HUES64 (cell line): ENCODE data around the gene CSAD.
"Not testable (repeated sequence)": the region's sequence is repeated elsewhere in the genome, so short reads cannot be mapped to it uniquely, and the experiment has no call there.

Experiments used
- H3K27ac ChIP-seq: 2 replicates; pipeline ENCODE4 v1.7.0; 2013; ENCODE audit warnings: low read depth, low read length, inconsistent platforms
- H3K27me3 ChIP-seq: 2 replicates; pipeline ENCODE4 v1.6.1; 2013; ENCODE audit warnings: mild to moderate bottlenecking, low read length; ENCODE audit not compliant: insufficient read depth
- H3K36me3 ChIP-seq: 2 replicates; pipeline ENCODE4 v1.6.1; 2013; ENCODE audit warnings: mild to moderate bottlenecking, low read length; ENCODE audit not compliant: insufficient read depth
- H3K4me1 ChIP-seq: 2 replicates; pipeline ENCODE4 v1.6.1; 2013; ENCODE audit warnings: mild to moderate bottlenecking, low read length, moderate library complexity; ENCODE audit not compliant: insufficient read depth
- H3K4me3 ChIP-seq: 2 replicates; pipeline ENCODE4 v1.5.1; 2013; ENCODE audit warnings: mild to moderate bottlenecking, low read length, moderate library complexity
- H3K9ac ChIP-seq: 2 replicates; pipeline ENCODE4 v1.6.1; 2013; ENCODE audit warnings: mild to moderate bottlenecking, low read depth, low read length
- H3K9me3 ChIP-seq: 2 replicates; pipeline ENCODE4 v1.6.1; 2013; ENCODE audit warnings: low read depth, low read length; ENCODE audit not compliant: insufficient read depth
- WGBS: fragments of 150-250, 120-280 bp; methylation state at CpG from one replicate; pipeline ENCODE4 v1.1.7; 2013; ENCODE audit warnings: missing lambda C conversion rate; 5-methylcytosine and 5-hydroxymethylcytosine counted together

CSAD gene

DNA sequence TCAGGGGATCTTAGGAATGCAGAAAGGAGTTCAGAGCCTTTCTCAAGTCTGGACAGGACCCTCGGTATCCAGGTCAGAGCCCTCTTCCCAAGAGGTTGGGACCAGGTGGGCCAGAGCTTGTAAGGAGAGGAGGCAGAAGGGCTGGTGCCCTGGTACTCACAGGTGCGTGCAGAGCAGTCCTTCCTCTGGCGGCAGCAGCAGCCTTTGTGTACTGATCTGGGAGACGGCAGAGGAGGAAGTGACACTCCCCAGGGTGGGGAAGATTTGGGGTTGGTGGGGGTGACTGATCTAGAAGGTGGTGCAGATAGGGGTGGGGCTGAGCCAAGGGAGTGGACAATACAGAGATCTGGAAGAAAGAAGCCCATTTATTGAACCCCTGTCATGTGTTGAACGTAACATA, 26.3 kb upstream of the CSAD start, which contains the start of gene ITGB7:
ITGB7 (minus strand) TSS at position 210 of the 400 bp plus-strand sequence. CDS start 6,808 bp downstream, outside the sequence.
- H3K36me3 ChIP-seq, result peaks cover 19% of the 10 kb centered on the region
- 66% methylated on average over 4 of the region's 5 CpGs for WGBS
- H3K4me1 ChIP-seq, result no peaks in the 10 kb centered on the region
- no peak within 1 kb of the TSS for H3K4me3 ChIP-seq
- H3K9me3 ChIP-seq, result no peaks in the 10 kb centered on the region
- H3K27me3 ChIP-seq, result no peaks in the 10 kb centered on the region
- H3K27ac ChIP-seq, result no peak within 1 kb of the TSS
- H3K9ac ChIP-seq, result no peak within 1 kb of the TSS

DNA sequence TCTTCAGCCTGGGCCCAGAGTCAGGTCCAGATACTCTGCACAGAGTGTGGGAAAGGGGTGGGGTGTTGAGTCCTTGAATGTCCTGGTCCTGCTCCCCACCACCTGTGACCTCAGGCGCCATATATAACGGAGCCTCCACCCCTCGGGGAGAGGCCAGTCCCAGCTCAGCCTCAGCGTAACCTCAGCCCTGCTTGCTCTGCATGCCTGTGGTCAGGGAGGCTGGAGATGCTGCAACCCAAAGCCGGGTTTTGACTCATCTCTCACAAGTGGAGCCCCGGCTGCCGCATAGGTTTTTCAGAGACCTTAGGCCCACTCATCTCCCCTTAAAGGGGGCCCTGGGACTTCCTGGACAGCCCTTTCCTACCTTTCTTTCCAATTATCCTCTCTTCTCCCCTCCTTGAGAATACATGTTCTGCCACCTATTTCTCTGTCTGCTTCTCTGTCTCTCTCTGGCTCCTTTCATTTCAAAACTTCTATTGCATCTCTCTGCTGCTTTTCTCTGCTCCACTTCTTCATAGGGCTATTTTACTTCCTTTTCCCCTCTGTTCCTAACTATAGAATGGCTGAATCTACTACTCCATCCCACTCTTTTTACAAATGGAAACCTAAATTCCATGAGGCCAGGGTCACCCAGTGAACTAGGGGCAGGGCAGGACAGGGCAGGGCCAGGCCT, 25.2 kb upstream of the CSAD start:
- 86% methylated on average over 7 of the region's 7 CpGs for WGBS
- no peaks in the 10 kb centered on the region for H3K27me3 ChIP-seq
- no peak overlapping the region for H3K27ac ChIP-seq
- no peaks in the 10 kb centered on the region for H3K4me1 ChIP-seq
- peaks cover 8% of the 10 kb centered on the region for H3K36me3 ChIP-seq
- no peak overlapping the region for H3K9ac ChIP-seq
- no peak overlapping the region for H3K4me3 ChIP-seq
- no peaks in the 10 kb centered on the region for H3K9me3 ChIP-seq

- Histone ChIP-seq H3K27me3 (peaks cover 6% of the 10 kb centered on the region; the same call in 1 of the 2 replicates), H3K4me1 (no peaks in the 10 kb centered on the region), H3K27ac (no peak overlapping the region), H3K36me3 (no peaks in the 10 kb centered on the region), H3K4me3 (no peak overlapping the region), H3K9me3 (no peaks in the 10 kb centered on the region), H3K9ac (no peak overlapping the region)
- 100% methylated on average over 1 of the region's 1 CpG for WGBS
These were observed 23.6 kb upstream of the CSAD start for GRCh38 chr12:53204351-53204750.

GRCh38 chr12:53202316-53202715, 21.6 kb upstream of the CSAD start:
- not testable (repeated sequence) for H3K4me1 ChIP-seq

DNA sequence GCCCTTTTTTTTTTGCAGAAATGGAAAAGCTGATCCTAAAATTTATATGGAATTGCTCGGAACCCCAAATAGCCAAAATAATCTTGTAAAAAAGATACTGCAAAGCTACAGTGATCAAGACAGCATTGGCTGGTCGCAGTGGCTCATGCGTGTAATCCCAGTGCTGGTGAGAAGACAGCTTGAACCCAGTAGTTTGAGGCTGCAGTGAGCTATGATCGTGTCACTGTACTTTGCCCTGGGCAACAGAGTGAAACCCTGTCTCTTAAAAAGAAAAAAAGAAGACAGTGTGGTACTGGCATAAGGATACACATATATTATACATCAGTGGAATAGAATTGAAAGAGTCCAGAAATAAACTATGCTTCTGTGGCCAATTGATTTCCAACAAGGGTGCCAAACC, 20.9 kb upstream of the CSAD start:
- WGBS, result 90% methylated on average over 4 of the region's 4 CpGs
- Histone ChIP-seq H3K4me3 (no peak overlapping the region), H3K36me3 (no peaks in the 10 kb centered on the region), H3K4me1 (no peaks in the 10 kb centered on the region), H3K9ac (no peak overlapping the region), H3K9me3 (no peaks in the 10 kb centered on the region), H3K27ac (no peak overlapping the region), H3K27me3 (peaks cover 33% of the 10 kb centered on the region)

More at GRCh38 chr12:53202316-53202715, 21.6 kb upstream of the CSAD start:
- H3K9ac ChIP-seq, H3K36me3 ChIP-seq, H3K27ac ChIP-seq, H3K4me3 ChIP-seq, H3K9me3 ChIP-seq: not testable (repeated sequence)
- peaks cover 26% of the 10 kb centered on the region for H3K27me3 ChIP-seq
- WGBS, result 93% methylated on average over 7 of the region's 7 CpGs

DNA sequence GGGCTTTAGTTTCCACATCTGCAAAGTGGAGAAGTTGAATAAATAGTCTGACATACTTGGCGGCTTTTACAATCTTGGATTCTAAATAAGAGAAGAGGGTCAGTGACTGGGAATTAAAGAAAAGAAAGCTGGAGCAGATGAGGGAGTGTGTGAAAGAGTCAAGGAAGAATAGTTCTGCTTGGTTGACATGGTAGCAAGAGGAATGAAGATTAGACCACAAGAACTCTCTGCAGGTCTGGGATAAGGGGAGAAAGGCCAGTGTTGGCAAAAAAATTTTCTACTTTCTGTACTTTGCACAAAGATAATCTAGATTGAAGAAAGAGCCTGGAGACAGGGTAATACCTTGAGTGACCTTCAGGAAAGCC, 20.4 kb upstream of the CSAD start:
- Histone ChIP-seq H3K4me1 (no peaks in the 10 kb centered on the region), H3K27ac (no peak overlapping the region), H3K36me3 (no peaks in the 10 kb centered on the region), H3K9ac (no peak overlapping the region), H3K4me3 (no peak overlapping the region), H3K9me3 (no peaks in the 10 kb centered on the region), H3K27me3 (peaks cover 37% of the 10 kb centered on the region)
- 93% methylated on average over 1 of the region's 1 CpG for WGBS

- no peaks in the 10 kb centered on the region for H3K4me1 ChIP-seq
- no peak overlapping the region for H3K4me3 ChIP-seq
- no peak overlapping the region for H3K9ac ChIP-seq
- H3K36me3 ChIP-seq, result no peaks in the 10 kb centered on the region
- H3K9me3 ChIP-seq, result no peaks in the 10 kb centered on the region
- WGBS, result 85% methylated on average over 10 of the region's 10 CpGs
- H3K27me3 ChIP-seq, result peaks cover 43% of the 10 kb centered on the region
- H3K27ac ChIP-seq, result no peak overlapping the region
These were observed 19.9 kb upstream of the CSAD start for GRCh38 chr12:53200458-53201176.

- no peaks in the 10 kb centered on the region for H3K36me3 ChIP-seq
- no peaks in the 10 kb centered on the region for H3K4me1 ChIP-seq
- 78% methylated on average over 2 of the region's 2 CpGs for WGBS
- H3K27me3 ChIP-seq, result peaks cover 48% of the 10 kb centered on the region
- no peak overlapping the region for H3K9ac ChIP-seq
- H3K9me3 ChIP-seq, result no peaks in the 10 kb centered on the region
- H3K4me3 ChIP-seq, result no peak overlapping the region
- no peak overlapping the region for H3K27ac ChIP-seq
These were observed 19.4 kb upstream of the CSAD start for GRCh38 chr12:53200107-53200457.

DNA sequence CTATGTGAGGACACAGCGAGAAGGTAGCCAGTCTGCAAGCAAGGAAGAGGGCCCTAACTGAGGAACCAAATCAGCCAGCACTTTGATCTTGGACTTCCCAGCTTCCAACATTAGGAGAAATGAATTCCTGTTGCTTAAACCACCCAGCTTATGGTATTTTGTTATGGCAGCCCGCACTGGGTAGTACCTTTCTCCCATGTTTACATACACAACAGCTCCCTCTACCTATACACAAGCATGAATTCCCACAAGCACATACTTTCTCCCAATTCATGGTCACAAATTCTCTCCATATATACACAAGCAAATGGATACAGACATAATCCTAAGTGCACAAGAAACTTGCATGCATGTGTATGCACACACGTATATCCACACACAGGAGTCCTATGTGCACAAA, 19.0 kb upstream of the CSAD start:
- WGBS, result 87% methylated on average over 3 of the region's 3 CpGs
- no peak overlapping the region for H3K9ac ChIP-seq

DNA sequence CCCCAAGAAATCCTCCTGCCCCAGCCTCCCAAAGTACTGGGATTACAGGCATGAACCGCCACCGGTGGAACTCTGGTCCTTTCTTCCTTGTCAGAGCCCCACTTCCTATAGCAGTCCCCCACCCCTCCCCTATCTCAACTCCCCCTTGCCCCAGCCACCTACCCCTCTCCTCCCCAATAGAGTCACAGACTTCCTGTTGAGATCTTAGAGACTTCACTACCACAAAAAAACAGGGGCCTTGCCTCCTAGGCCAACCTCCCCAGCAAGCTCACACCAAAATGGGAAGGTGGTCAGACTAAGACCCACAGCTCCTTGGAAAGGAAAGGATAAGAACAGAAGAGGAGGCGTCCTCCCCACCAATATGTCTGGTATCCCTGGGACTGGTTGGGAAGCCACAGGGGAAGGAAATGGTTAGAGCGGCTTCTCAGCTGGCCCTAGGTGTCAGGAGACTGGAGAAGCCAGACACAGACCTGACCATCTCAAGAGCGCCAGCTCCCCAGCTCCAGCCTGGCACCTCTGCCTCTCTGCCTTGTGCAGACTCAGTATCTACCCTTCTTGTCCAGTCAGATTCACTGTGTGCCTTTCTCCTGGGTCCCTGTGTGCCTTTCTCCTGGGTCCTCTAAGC, 17.9 kb upstream of the CSAD start:
- Histone ChIP-seq H3K9me3 (no peaks in the 10 kb centered on the region), H3K4me3 (no peak overlapping the region), H3K4me1 (no peaks in the 10 kb centered on the region), H3K36me3 (no peaks in the 10 kb centered on the region), H3K9ac (no peak overlapping the region), H3K27ac (no peak overlapping the region), H3K27me3 (peaks cover 62% of the 10 kb centered on the region)
- whole genome bisulfite sequencing, result 89% methylated on average over 5 of the region's 5 CpGs

More for the DNA sequence above, 19.0 kb upstream of the CSAD start:
- Histone ChIP-seq H3K9me3 (no peaks in the 10 kb centered on the region), H3K27ac (no peak overlapping the region), H3K27me3 (peaks cover 52% of the 10 kb centered on the region), H3K4me1 (no peaks in the 10 kb centered on the region), H3K36me3 (no peaks in the 10 kb centered on the region), H3K4me3 (no peak overlapping the region)

GRCh38 chr12:53197011-53197640, 16.4 kb upstream of the CSAD start:
- H3K9me3 ChIP-seq, result no peaks in the 10 kb centered on the region
- H3K36me3 ChIP-seq, result no peaks in the 10 kb centered on the region
- no peak overlapping the region for H3K27ac ChIP-seq
- no peak overlapping the region for H3K9ac ChIP-seq
- WGBS, result 76% methylated on average over 19 of the region's 19 CpGs
- no peaks in the 10 kb centered on the region for H3K4me1 ChIP-seq
- H3K27me3 ChIP-seq, result peaks cover 67% of the 10 kb centered on the region
- H3K4me3 ChIP-seq, result peak overlapping the region; percentile 36; the same call in 1 of the 2 replicates
